Measurements from ENCODE around the gene ASTL. TPM values are rescaled to one million over a fixed set of nuclear protein-coding genes. Genes with fewer than 3 reads are reported as not detected.

ASTL gene
- polyA plus RNA-seq, 1 donor, result 0.04 TPM

GRCh38 chr2:96152304-96153161 lies 14.2 kb upstream of the ASTL start:
- no peak for DNase-seq
- Histone ChIP-seq H3K4me3 (ENCODE audit: low read length) (no peak overlapping the region), H3K27ac (ENCODE audit: low read length) (no peak overlapping the region), H3K36me3 (ENCODE audit: control insufficient read depth, insufficient read depth, low read length) (no peaks in the 10 kb centered on the region), H3K27me3 (ENCODE audit: control insufficient read depth, insufficient read depth, low read length) (no peaks in the 10 kb centered on the region), H3K4me1 (ENCODE audit: control insufficient read depth, insufficient read depth, low read length) (peaks cover 5% of the 10 kb centered on the region), H3K9me3 (ENCODE audit: control insufficient read depth, low read depth, low read length) (no peaks in the 10 kb centered on the region)
- no CpG with 5 or more reads among the region's 13 CpGs for WGBS (ENCODE audit: insufficient coverage, low lambda C conversion rate)

GRCh38 chr2:96151595-96152303 lies 13.4 kb upstream of the ASTL start:
- H3K27ac ChIP-seq (ENCODE audit: low read length), result no peak overlapping the region
- 100% methylated on average over 1 of the region's 9 CpGs for WGBS (ENCODE audit: insufficient coverage, low lambda C conversion rate)
- H3K4me3 ChIP-seq (ENCODE audit: low read length), result no peak overlapping the region
- no peak for DNase-seq
- no peaks in the 10 kb centered on the region for H3K9me3 ChIP-seq (ENCODE audit: control insufficient read depth, low read depth, low read length)
- no peaks in the 10 kb centered on the region for H3K36me3 ChIP-seq (ENCODE audit: control insufficient read depth, insufficient read depth, low read length)
- H3K27me3 ChIP-seq (ENCODE audit: control insufficient read depth, insufficient read depth, low read length), result no peaks in the 10 kb centered on the region
- H3K4me1 ChIP-seq (ENCODE audit: control insufficient read depth, insufficient read depth, low read length), result peaks cover 5% of the 10 kb centered on the region

GRCh38 chr2:96150791-96151594 lies 12.7 kb upstream of the ASTL start:
- Histone ChIP-seq H3K4me3 (ENCODE audit: low read length) (no peak overlapping the region), H3K27me3 (ENCODE audit: control insufficient read depth, insufficient read depth, low read length) (no peaks in the 10 kb centered on the region), H3K4me1 (ENCODE audit: control insufficient read depth, insufficient read depth, low read length) (peaks cover 5% of the 10 kb centered on the region), H3K27ac (ENCODE audit: low read length) (no peak overlapping the region), H3K9me3 (ENCODE audit: control insufficient read depth, low read depth, low read length) (no peaks in the 10 kb centered on the region), H3K36me3 (ENCODE audit: control insufficient read depth, insufficient read depth, low read length) (no peaks in the 10 kb centered on the region)
- no peak for DNase-seq
- WGBS (ENCODE audit: insufficient coverage, low lambda C conversion rate), result no CpG with 5 or more reads among the region's 14 CpGs

GRCh38 chr2:96150007-96150640 lies 11.8 kb upstream of the ASTL start:
- Histone ChIP-seq H3K4me1 (ENCODE audit: control insufficient read depth, insufficient read depth, low read length) (peaks cover 11% of the 10 kb centered on the region), H3K36me3 (ENCODE audit: control insufficient read depth, insufficient read depth, low read length) (no peaks in the 10 kb centered on the region), H3K4me3 (ENCODE audit: low read length) (no peak overlapping the region), H3K9me3 (ENCODE audit: control insufficient read depth, low read depth, low read length) (no peaks in the 10 kb centered on the region), H3K27me3 (ENCODE audit: control insufficient read depth, insufficient read depth, low read length) (no peaks in the 10 kb centered on the region), H3K27ac (ENCODE audit: low read length) (no peak overlapping the region)
- WGBS (ENCODE audit: insufficient coverage, low lambda C conversion rate), result no CpG with 5 or more reads among the region's 6 CpGs
- DNase-seq, result no peak

GRCh38 chr2:96148410-96149217 lies 10.3 kb upstream of the ASTL start:
- peak; percentile 81 for DNase-seq
- Histone ChIP-seq H3K4me1 (ENCODE audit: control insufficient read depth, insufficient read depth, low read length) (peaks cover 15% of the 10 kb centered on the region), H3K9me3 (ENCODE audit: control insufficient read depth, low read depth, low read length) (no peaks in the 10 kb centered on the region), H3K36me3 (ENCODE audit: control insufficient read depth, insufficient read depth, low read length) (no peaks in the 10 kb centered on the region), H3K27me3 (ENCODE audit: control insufficient read depth, insufficient read depth, low read length) (peaks cover 7% of the 10 kb centered on the region), H3K4me3 (ENCODE audit: low read length) (no peak overlapping the region), H3K27ac (ENCODE audit: low read length) (no peak overlapping the region)
- no CpG with 5 or more reads among the region's 29 CpGs for WGBS (ENCODE audit: insufficient coverage, low lambda C conversion rate)

- no CpG with 5 or more reads among the region's 9 CpGs for WGBS (ENCODE audit: insufficient coverage, low lambda C conversion rate)
- no peak for DNase-seq
- H3K4me1 ChIP-seq (ENCODE audit: control insufficient read depth, insufficient read depth, low read length), result peaks cover 15% of the 10 kb centered on the region
Observed at GRCh38 chr2:96147593-96148201, 9.4 kb upstream of the ASTL start.

GRCh38 chr2:96146881-96147592 lies 8.7 kb upstream of the ASTL start:
- WGBS (ENCODE audit: insufficient coverage, low lambda C conversion rate), result no CpG with 5 or more reads among the region's 9 CpGs
- H3K36me3 ChIP-seq (ENCODE audit: control insufficient read depth, insufficient read depth, low read length), result no peaks in the 10 kb centered on the region
- no peak for DNase-seq
- H3K27ac ChIP-seq (ENCODE audit: low read length), result no peak overlapping the region
- peaks cover 7% of the 10 kb centered on the region for H3K27me3 ChIP-seq (ENCODE audit: control insufficient read depth, insufficient read depth, low read length)
- no peak overlapping the region for H3K4me3 ChIP-seq (ENCODE audit: low read length)
- H3K4me1 ChIP-seq (ENCODE audit: control insufficient read depth, insufficient read depth, low read length), result peaks cover 15% of the 10 kb centered on the region
- no peaks in the 10 kb centered on the region for H3K9me3 ChIP-seq (ENCODE audit: control insufficient read depth, low read depth, low read length)

More at GRCh38 chr2:96147593-96148201, 9.4 kb upstream of the ASTL start:
- Histone ChIP-seq H3K27me3 (ENCODE audit: control insufficient read depth, insufficient read depth, low read length) (peaks cover 7% of the 10 kb centered on the region), H3K4me3 (ENCODE audit: low read length) (no peak overlapping the region), H3K9me3 (ENCODE audit: control insufficient read depth, low read depth, low read length) (no peaks in the 10 kb centered on the region), H3K36me3 (ENCODE audit: control insufficient read depth, insufficient read depth, low read length) (no peaks in the 10 kb centered on the region), H3K27ac (ENCODE audit: low read length) (no peak overlapping the region)

GRCh38 chr2:96146153-96146880 lies 8.0 kb upstream of the ASTL start:
- H3K9me3 ChIP-seq (ENCODE audit: control insufficient read depth, low read depth, low read length), result no peaks in the 10 kb centered on the region
- peaks cover 7% of the 10 kb centered on the region for H3K27me3 ChIP-seq (ENCODE audit: control insufficient read depth, insufficient read depth, low read length)
- peak in 1 of 2 donors; percentile 38 for DNase-seq
- H3K4me3 ChIP-seq (ENCODE audit: low read length), result no peak overlapping the region
- no peaks in the 10 kb centered on the region for H3K36me3 ChIP-seq (ENCODE audit: control insufficient read depth, insufficient read depth, low read length)
- H3K27ac ChIP-seq (ENCODE audit: low read length), result no peak overlapping the region
- WGBS (ENCODE audit: insufficient coverage, low lambda C conversion rate), result no CpG with 5 or more reads among the region's 20 CpGs
- peaks cover 15% of the 10 kb centered on the region for H3K4me1 ChIP-seq (ENCODE audit: control insufficient read depth, insufficient read depth, low read length)

Measured in large intestine (tissue), 3 donors.